ENCODE measurements around the gene FBXO4.
"Not testable (repeated sequence)": the region's sequence is repeated elsewhere in the genome, so short reads cannot be mapped to it uniquely, and the experiment has no call there.

FBXO4 gene

DNA sequence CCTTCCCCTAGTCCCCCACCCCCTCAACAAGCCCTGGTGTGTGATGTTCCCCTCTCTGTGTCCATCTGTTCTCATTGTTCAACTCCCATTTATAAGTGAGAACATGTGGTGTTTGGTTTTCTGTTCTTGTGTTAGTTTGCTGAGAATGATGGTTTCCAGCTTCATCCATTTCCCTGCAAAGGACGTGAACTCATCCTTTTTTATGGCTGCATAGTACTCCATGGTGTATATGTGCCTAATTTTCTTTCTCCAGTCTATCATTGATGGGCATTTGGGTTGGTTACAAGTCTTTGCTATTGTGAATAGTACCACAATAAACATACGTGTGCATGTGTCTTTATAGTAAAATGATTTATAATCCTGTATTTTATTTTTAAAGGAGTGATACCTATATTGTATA is 57.8 kb downstream of the FBXO4 start:
- DNase-seq (ENCODE audit: low spot score), result not testable (repeated sequence)

GRCh38 chr5:41983284-41983683 is 58.2 kb downstream of the FBXO4 start:
- DNase-seq (ENCODE audit: low spot score), result no peak

- DNase-seq (ENCODE audit: low spot score), result no peak
These were observed 61.0 kb downstream of the FBXO4 start for GRCh38 chr5:41985945-41986695.

All from AG08396 (cell line).